Activated CD8-positive, alpha-beta memory T cell treated with anti-CD3 and anti-CD28 coated beads, Interleukin-2, amount 50 U/mL, for 4 hours (primary cell): Measurements from ENCODE around the gene ISM1.
A peak's percentile ranks its signal among the peaks of the same experiment; 100 is the strongest.

Experiments used
- DNase-seq: peaks from one replicate; pipeline ENCODE4 v3.0.0-alpha.2; 2020

Gene ISM1

DNA sequence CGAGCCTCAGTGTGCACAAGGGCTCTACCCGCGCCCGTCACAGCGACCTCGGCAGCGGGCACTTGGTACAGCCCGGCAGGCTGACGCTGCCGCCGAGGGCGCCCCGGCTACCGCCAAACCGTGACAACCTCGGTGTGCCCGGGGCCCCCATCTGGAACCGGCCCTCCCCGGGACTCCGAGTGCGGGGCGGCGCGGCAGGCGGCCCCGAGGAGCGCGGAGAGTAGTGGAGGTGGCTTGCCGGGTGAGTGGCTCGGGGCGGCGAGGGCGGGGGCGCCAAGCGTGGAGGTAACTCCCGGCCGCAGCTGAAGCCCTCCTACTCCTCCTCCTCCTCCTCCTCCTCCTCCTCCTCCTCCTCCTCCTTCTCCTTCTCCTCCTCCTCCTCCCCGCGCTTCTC lies at the start of gene ISM1:
Gene ISM1, plus strand, starts transcription at position 371 of the 394 bp plus-strand sequence. CDS start 503 bp downstream, outside the sequence.
- DNase-seq, result peak; percentile 51

GRCh38 chr20:13173201-13173600 lies 47.9 kb upstream of the ISM1 start:
- no peak for DNase-seq

- DNase-seq, result no peak
These were observed 46.7 kb upstream of the ISM1 start for GRCh38 chr20:13174402-13174801.

DNA sequence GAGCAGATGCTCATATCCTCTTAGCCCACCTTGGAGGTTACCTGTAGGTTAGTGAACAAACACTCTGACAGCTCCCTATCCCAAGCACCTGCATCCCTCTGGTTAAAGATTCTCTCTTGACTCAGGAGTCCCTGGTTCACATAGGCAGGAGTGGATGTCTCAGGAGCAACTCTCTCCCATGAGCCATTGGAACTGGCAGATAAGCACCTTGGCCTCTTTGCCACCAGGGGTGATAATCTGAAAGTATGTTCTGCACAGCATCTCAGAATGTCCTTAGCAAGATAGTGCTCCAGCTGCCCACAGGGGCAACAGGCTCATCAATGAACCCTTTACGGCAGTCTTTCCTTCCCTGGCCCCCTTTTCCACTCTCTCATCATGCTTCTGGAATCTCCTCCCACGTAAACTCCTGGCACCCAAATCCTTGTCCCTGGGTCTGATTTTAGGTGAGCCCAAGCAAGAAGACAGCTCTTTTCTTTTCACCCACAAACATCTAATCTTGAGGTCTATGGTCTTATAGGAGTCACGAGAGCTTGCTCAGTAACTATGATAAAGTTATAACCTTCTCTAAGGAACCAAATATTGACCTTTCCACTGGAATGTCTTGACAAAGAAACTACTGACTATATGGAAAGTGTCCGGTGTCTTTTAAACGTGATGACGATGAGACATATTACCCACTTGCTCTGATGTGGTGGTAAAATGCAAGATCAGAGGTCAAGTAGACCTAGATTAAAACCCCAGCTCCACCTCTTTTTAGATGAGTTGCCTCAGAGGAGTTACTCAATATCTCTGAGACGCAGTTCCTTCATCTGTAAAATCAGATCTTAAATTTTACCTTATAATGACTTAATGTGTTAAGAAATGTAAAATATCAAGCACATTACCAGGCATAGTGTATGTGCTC lies 39.8 kb upstream of the ISM1 start:
- DNase-seq, result no peak

GRCh38 chr20:13183005-13183404 lies 38.1 kb upstream of the ISM1 start:
- DNase-seq, result no peak

GRCh38 chr20:13186043-13186774 lies 34.9 kb upstream of the ISM1 start:
- no peak for DNase-seq

- no peak for DNase-seq
These were observed 33.2 kb upstream of the ISM1 start for GRCh38 chr20:13187899-13188298.

GRCh38 chr20:13199279-13199678 lies 21.8 kb upstream of the ISM1 start:
- no peak for DNase-seq

- DNase-seq, result no peak
These were observed 20.1 kb upstream of the ISM1 start for GRCh38 chr20:13200767-13201500.

DNA sequence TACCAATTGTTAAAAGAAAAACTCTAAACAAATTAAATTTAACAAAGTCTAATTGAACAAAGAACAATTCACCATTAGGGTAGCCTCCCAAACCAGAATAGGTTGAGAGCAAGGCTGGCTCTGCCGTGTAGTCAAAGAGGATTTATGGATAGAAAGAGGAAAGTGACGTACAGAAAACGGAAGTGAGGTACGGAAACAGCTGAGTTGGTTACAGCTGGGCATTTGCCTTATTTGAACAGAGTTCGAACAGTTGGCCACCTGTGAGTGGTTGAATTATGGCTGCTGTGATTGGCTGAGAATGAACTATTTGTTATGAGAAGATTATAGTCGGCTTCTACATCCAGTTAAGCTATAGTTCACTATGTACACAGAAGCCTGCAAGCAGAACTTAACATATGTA lies 18.5 kb upstream of the ISM1 start:
- DNase-seq, result no peak

- no peak for DNase-seq
These were observed 15.6 kb upstream of the ISM1 start for GRCh38 chr20:13205425-13205824.

DNA sequence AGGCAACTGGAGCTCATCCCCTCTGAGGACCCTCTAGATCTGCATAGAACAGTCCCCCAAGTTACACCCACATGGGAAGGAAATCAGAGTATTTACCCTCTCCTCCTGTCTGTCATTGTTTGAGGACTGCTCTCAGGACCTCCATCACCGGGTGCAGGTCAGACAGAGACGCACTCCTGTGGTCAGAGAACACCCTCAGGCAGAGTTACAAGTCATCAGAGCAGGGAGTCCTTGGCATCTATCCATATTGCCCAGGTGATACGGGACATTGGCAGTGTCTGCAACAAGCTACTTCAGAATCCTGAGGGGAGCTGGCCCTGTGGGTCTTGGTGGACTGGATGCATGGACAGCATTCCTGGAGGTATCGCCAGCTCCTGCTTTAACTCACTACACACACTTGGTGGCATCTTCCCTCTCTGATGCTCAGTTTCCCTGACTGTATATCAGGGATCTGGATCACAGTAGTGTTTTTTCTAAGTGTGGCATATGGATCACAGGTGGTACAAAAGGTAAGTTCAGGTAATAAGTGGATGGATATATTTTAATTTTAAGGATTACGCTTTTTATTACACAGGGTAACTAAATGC lies 15.1 kb upstream of the ISM1 start:
- DNase-seq, result no peak

DNA sequence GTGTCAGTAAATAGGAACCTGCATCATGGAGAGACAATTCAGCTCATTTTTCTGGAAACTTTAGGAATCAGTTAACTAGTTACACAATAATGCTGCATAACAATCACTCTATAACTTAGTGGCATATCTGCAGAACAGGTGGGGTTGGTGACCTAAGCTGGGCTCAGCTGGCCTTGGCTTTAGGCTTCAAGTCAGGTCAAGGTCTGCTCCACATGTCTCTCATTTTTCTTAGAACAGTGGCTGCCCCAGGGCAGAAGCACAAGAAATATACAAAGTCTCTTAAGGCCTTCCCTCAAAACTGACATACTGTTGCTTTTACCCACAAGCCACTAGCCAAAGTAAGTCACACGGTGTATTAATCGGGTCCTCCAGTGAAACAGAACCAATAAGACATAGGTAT lies 14.1 kb upstream of the ISM1 start:
- DNase-seq, result no peak

DNA sequence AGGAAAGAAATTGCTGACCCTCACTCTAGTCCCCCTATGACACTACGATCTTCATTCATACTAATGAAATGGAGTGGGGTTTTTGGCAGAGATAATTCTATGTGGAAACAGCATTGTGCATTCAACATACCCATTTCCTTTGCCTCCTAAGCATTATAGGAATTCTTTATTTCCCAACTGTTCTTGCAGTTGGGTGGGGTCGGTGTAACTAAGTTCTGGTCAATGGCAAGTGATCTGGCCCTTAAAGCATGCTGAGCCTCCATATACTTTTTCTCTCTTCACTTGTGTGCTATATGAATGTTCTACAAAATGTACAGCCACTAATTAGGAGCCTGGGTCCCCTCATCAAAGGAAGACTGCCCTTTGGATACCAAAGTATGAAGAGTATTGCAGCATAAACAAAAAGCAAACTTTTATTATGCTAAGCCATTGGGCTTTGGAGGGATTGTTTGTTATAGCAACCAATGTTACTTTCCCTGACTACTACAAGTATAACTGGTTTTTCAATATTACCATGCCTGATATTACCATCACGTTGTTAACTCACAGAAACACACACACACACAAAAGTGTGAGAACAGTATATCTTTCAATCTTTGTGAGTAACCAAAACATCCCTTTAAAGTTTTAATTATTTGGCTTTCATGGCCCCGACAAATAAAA lies 9.0 kb upstream of the ISM1 start:
- no peak for DNase-seq

GRCh38 chr20:13212750-13213149 lies 8.3 kb upstream of the ISM1 start:
- DNase-seq, result no peak

DNA sequence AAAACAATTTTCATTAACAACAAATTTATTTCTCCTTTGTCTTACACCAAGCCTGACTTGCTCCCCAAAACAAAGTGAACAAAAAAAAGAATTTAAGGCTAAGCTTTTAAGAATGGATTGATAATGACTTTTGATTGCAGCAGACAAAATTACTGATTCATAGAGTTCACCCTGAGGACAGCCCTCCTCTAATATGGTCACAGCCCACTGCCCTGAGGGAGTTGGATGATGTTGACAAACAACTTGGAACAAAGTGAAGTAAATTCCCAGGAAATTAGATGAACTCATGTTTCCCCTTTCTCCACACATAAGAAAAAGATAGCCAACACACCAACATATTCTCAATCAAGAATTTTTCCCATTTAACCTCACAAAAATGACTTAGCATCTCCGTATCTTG lies 7.7 kb upstream of the ISM1 start:
- no peak for DNase-seq

GRCh38 chr20:13216533-13216932 lies 4.5 kb upstream of the ISM1 start:
- no peak for DNase-seq

GRCh38 chr20:13219327-13220193 lies 1.5 kb upstream of the ISM1 start:
- DNase-seq, result no peak

DNA sequence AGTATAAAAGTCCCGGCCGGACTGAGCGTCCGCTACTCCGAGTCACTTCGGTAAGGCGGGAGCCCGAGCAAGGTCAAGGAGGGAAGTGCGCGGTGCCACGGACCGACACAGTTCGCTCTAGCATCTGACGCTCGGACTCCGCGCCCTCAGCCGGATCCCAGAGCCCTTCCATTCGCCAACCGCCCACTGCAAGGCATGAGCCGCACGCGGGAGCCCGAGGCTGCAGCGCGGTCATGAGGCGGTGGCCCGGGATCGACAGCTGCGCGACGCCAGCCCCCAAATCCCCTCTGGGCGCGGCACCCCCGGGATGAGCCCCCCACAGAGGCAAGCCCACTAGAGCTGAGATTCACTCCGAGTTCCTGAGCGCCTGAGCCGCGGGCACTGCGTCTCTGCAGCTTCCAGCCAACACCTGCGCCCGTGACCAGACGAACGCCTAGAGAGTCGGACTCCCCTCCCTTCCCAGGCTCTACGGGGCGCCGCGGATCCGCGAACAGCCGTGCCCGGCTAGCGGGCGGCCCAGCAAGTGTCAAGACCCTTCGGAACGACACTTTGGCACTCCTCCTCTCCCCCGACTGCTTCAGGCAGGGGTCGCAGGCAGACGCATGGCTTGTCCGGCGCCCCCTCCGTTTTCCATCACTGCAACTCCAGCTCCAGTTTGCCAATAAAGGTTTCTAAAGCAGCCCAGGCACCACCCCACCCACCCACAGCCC lies 725 bp upstream of the ISM1 start:
- DNase-seq, result peak; percentile 26

GRCh38 chr20:13221313-13221672 lies 219 bp downstream of the ISM1 start:
- DNase-seq, result peak; percentile 16
